Spleen (tissue), 7 donors: ENCODE measurements around the gene DIAPH1.

Experiments used
- POLR2AphosphoS5 ChIP-seq, 3 donors: sonication (generic); formaldehyde crosslinking; IDR thresholded peaks; one replicate each; pipeline ENCODE4 v1.5.1; 2017; ENCODE audit warnings: antibody characterized with exemption in 3 of 3
- TF ChIP-seq, protein P1 (sequence below), 11 experiments: fragments of 200-600 bp in 7 of 11; fragments of 450-650 bp in 4 of 11; sonication (generic) in 4 of 11; IDR thresholded peaks in 8 of 11; conservative IDR thresholded peaks in 3 of 11; 1 replicate in 7 of 11; 2 replicates in 4 of 11; pipeline versions ENCODE4 v1.4.0 to v1.8.0; 2016 to 2021; ENCODE audit warnings: antibody characterized with exemption in 11 of 11, inconsistent platforms in 4 of 11, mild to moderate bottlenecking in 1 of 11
- donor health status: DM: no; HTN: no; CAD: no; lungs with moderate emphysema.
- donor health status: DM: no; HTN: no; CAD: no.
- donor health status: DM: no; HTN: no; CAD: no.

DNA sequence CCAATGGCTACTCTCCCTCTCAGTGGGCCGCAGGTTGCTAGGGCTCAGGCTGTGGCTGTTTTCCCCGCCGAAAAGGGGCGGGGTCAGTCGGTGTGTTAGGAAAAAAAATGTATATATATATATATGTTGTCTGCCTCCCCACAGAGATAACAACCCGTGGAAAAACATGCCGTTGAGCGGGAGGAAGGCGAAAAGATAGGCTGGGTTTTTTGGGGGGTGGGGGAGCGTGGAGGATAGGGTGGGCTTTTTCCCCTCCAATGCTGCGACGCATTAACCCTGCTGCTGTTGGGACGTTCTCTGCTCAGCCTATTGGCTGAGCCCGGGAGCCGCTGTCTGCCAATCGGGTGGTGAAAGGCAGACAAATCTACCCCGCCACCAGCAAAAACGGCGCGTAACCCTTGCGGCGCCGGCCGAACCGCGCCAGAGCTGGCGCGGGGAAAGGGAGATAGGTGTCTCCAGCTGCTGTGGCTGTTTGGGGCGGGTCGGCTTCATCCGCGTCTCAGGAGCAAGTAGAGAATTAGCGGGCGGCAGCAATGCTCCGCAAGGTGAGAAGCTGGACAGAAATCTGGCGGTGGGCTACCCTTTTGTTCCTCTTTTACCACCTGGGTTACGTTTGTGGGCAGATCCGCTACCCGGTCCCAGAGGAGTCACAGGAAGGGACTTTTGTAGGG lies 134.0 kb downstream of the DIAPH1 start, which contains the start of gene PCDHGC4:
- TF ChIP-seq, protein P1, sequence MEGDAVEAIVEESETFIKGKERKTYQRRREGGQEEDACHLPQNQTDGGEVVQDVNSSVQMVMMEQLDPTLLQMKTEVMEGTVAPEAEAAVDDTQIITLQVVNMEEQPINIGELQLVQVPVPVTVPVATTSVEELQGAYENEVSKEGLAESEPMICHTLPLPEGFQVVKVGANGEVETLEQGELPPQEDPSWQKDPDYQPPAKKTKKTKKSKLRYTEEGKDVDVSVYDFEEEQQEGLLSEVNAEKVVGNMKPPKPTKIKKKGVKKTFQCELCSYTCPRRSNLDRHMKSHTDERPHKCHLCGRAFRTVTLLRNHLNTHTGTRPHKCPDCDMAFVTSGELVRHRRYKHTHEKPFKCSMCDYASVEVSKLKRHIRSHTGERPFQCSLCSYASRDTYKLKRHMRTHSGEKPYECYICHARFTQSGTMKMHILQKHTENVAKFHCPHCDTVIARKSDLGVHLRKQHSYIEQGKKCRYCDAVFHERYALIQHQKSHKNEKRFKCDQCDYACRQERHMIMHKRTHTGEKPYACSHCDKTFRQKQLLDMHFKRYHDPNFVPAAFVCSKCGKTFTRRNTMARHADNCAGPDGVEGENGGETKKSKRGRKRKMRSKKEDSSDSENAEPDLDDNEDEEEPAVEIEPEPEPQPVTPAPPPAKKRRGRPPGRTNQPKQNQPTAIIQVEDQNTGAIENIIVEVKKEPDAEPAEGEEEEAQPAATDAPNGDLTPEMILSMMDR (IDR thresholded peaks at IDR 0.05 in 8 of 11, conservative IDR thresholded peaks at IDR 0.05 in 3 of 11) = no peak
- TF ChIP-seq POLR2AphosphoS5 (IDR thresholded peaks at IDR 0.05) = no peak
